ENCODE measurements around the gene ITLN1. TPM values are rescaled to one million over a fixed set of nuclear protein-coding genes. Genes with fewer than 3 reads are reported as not detected.

Gene ITLN1
- total and polyA plus RNA-seq, 9 donors = 0.48 to 1,183 (median 4.5) TPM

- no peaks in the 10 kb centered on the region for H3K36me3 ChIP-seq
- H3K4me3 ChIP-seq = no peak overlapping the region
- intact Hi-C loops (cut with DNase I) = no loop called here
- WGBS, 3 donors = 94 to 98% (median 95%) methylated on average over 2 of the region's 2 CpGs
- TF ChIP-seq CTCF (IDR thresholded peaks at IDR 0.05) = no peak
- no peak for TF ChIP-seq POLR2A (IDR thresholded peaks at IDR 0.05)
- no peak for TF ChIP-seq EP300 (IDR thresholded peaks at IDR 0.05)
- no peak overlapping the region for H3K27ac ChIP-seq
- H3K27me3 ChIP-seq = no peaks in the 10 kb centered on the region
- H3K4me1 ChIP-seq (ENCODE audit: insufficient read depth) = no peaks in the 10 kb centered on the region
- no peaks in the 10 kb centered on the region for H3K9me3 ChIP-seq
- no peak for DNase-seq
Observed at GRCh38 chr1:160827418-160827817, 57.6 kb downstream of the ITLN1 start.

GRCh38 chr1:160826546-160826945, 58.4 kb downstream of the ITLN1 start:
- no peak for DNase-seq
- no peak for TF ChIP-seq POLR2A (IDR thresholded peaks at IDR 0.05)
- no peak for TF ChIP-seq CTCF (IDR thresholded peaks at IDR 0.05)
- no peak for TF ChIP-seq EP300 (IDR thresholded peaks at IDR 0.05)
- Histone ChIP-seq H3K36me3 (no peaks in the 10 kb centered on the region), H3K4me3 (no peak overlapping the region), H3K4me1 (ENCODE audit: insufficient read depth) (no peaks in the 10 kb centered on the region), H3K27me3 (no peaks in the 10 kb centered on the region), H3K9me3 (no peaks in the 10 kb centered on the region), H3K27ac (no peak overlapping the region)
- intact Hi-C loops (cut with DNase I) = no loop called here
- 88 to 98% (median 95%) methylated on average over 1 of the region's 1 CpG for WGBS, 3 donors

Other genes with a start within 250 kb of the ITLN1 start
- gene SLAMF1, start 238.1 kb downstream of the ITLN1 start, total RNA-seq = under 1 TPM in 4 of 7 donors, not detected in 3; 0.15 to 0.57 (median 0.27) TPM
- under 1 TPM; 0.18 to 0.68 TPM for gene SLAMF1, start 238.1 kb downstream of the ITLN1 start, polyA plus RNA-seq
- 1 to 10 TPM in 6 of 7 donors, under 1 TPM in 1; 0.61 to 4.4 (median 1.9) TPM for gene CD48, start 173.4 kb downstream of the ITLN1 start, total RNA-seq
- 10 to 100 TPM in 1 of 2 donors, 1 to 10 TPM in 1; 2.5 to 17.6 TPM for gene CD48, start 173.4 kb downstream of the ITLN1 start, polyA plus RNA-seq
- gene SLAMF7, start 145.9 kb downstream of the ITLN1 start, total RNA-seq = 1 to 10 TPM in 2 of 7 donors, under 1 TPM in 4, not detected in 1; 0.32 to 3.7 (median 0.84) TPM
- 1 to 10 TPM in 1 of 2 donors, under 1 TPM in 1; 0.36 to 7.3 TPM for gene SLAMF7, start 145.9 kb downstream of the ITLN1 start, polyA plus RNA-seq
- under 1 TPM in 5 of 7 donors, not detected in 2; 0.15 to 0.90 (median 0.45) TPM for gene LY9, start 89.0 kb downstream of the ITLN1 start, total RNA-seq
- gene LY9, start 89.0 kb downstream of the ITLN1 start, polyA plus RNA-seq = 1 to 10 TPM in 1 of 2 donors, under 1 TPM in 1; 0.24 to 2.9 TPM
- 1 to 10 TPM in 2 of 7 donors, under 1 TPM in 5; 0.45 to 3.1 (median 0.51) TPM for gene CD244, start 22.3 kb downstream of the ITLN1 start, total RNA-seq
- 1 to 10 TPM in 1 of 2 donors, under 1 TPM in 1; 0.75 to 2.8 TPM for gene CD244, start 22.3 kb downstream of the ITLN1 start, polyA plus RNA-seq
- 1 to 10 TPM in 6 of 7 donors, under 1 TPM in 1; 0.53 to 7.2 (median 2.1) TPM for gene ITLN2, start 69.6 kb upstream of the ITLN1 start, total RNA-seq
- gene ITLN2, start 69.6 kb upstream of the ITLN1 start, polyA plus RNA-seq = 1 to 10 TPM; 3.4 to 7.6 TPM
- gene F11R, start 136.0 kb upstream of the ITLN1 start, total RNA-seq = 10 to 100 TPM; 14.8 to 62.7 (median 34.9) TPM
- gene F11R, start 136.0 kb upstream of the ITLN1 start, polyA plus RNA-seq = 10 to 100 TPM; 26.1 to 68.5 TPM
- 100 to 1,000 TPM in 1 of 7 donors, 10 to 100 TPM in 6; 32.6 to 200 (median 50.3) TPM for gene TSTD1, start 153.8 kb upstream of the ITLN1 start, total RNA-seq
- gene TSTD1, start 153.8 kb upstream of the ITLN1 start, polyA plus RNA-seq = 100 to 1,000 TPM in 1 of 2 donors, 10 to 100 TPM in 1; 13.6 to 107 TPM
- 10 to 100 TPM; 28.1 to 49.6 (median 44.0) TPM for gene USF1, start 160.8 kb upstream of the ITLN1 start, total RNA-seq
- 10 to 100 TPM; 38.8 to 54.8 TPM for gene USF1, start 160.8 kb upstream of the ITLN1 start, polyA plus RNA-seq
- 1 to 10 TPM; 1.7 to 6.3 (median 2.8) TPM for gene ARHGAP30, start 184.7 kb upstream of the ITLN1 start, total RNA-seq
- gene ARHGAP30, start 184.7 kb upstream of the ITLN1 start, polyA plus RNA-seq = 1 to 10 TPM; 1.6 to 9.3 TPM
- 1 to 10 TPM in 1 of 7 donors, under 1 TPM in 4, not detected in 2; 0.15 to 4.4 (median 0.26) TPM for gene NECTIN4, start 204.4 kb upstream of the ITLN1 start, total RNA-seq
- under 1 TPM in 1 of 2 donors, not detected in 1; 0.07 TPM for gene NECTIN4, start 204.4 kb upstream of the ITLN1 start, polyA plus RNA-seq
- gene KLHDC9, start 213.2 kb upstream of the ITLN1 start, total RNA-seq = 10 to 100 TPM in 2 of 7 donors, 1 to 10 TPM in 5; 5.5 to 23.3 (median 7.5) TPM
- gene KLHDC9, start 213.2 kb upstream of the ITLN1 start, polyA plus RNA-seq = 1 to 10 TPM; 7.1 to 7.3 TPM
- 10 to 100 TPM; 18.1 to 54.0 (median 46.9) TPM for gene PFDN2, start 232.9 kb upstream of the ITLN1 start, total RNA-seq
- 10 to 100 TPM; 66.6 to 94.4 TPM for gene PFDN2, start 232.9 kb upstream of the ITLN1 start, polyA plus RNA-seq
- 10 to 100 TPM; 25.4 to 37.1 (median 33.7) TPM for gene NIT1, start 232.9 kb upstream of the ITLN1 start, total RNA-seq
- 10 to 100 TPM; 36.7 to 37.5 TPM for gene NIT1, start 232.9 kb upstream of the ITLN1 start, polyA plus RNA-seq
- 10 to 100 TPM; 19.0 to 40.2 (median 38.1) TPM for gene DEDD, start 247.5 kb upstream of the ITLN1 start, total RNA-seq
- gene DEDD, start 247.5 kb upstream of the ITLN1 start, polyA plus RNA-seq = 10 to 100 TPM; 35.2 to 53.9 TPM

Measured in ovary (tissue), 9 donors.